Pons (tissue), 1 donor: ENCODE measurements around the gene MYH6.

Experiments used
- DNase-seq: peaks from one replicate; pipeline ENCODE4 v3.0.0-alpha.2; 2016; ENCODE audit warnings: low spot score

The MYH6 gene

GRCh38 chr14:23376482-23377197 lies 31.4 kb downstream of the MYH6 start, which contains the start of gene CMTM5:
TSS of gene CMTM5 (plus strand) at chr14:23377046. CDS start at chr14:23377252, 206 bp downstream.
- peak; percentile 97 for DNase-seq

DNA sequence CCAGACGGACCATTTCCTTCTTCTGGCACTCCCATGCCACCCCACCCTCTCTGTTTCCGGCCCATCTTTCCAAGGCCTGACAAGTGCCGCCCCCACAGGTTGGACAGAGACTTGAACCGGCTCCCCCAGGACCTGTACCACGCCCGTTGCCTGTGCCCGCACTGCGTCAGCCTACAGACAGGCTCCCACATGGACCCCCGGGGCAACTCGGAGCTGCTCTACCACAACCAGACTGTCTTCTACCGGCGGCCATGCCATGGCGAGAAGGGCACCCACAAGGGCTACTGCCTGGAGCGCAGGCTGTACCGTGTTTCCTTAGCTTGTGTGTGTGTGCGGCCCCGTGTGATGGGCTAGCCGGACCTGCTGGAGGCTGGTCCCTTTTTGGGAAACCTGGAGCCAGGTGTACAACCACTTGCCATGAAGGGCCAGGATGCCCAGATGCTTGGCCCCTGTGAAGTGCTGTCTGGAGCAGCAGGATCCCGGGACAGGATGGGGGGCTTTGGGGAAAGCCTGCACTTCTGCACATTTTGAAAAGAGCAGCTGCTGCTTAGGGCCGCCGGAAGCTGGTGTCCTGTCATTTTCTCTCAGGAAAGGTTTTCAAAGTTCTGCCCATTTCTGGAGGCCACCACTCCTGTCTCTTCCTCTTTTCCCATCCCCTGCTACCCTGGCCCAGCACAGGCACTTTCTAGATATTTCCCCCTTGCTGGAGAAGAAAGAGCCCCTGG lies 32.4 kb downstream of the MYH6 start:
- no peak for DNase-seq

GRCh38 chr14:23373041-23373440 lies 35.0 kb downstream of the MYH6 start:
- DNase-seq: no peak

DNA sequence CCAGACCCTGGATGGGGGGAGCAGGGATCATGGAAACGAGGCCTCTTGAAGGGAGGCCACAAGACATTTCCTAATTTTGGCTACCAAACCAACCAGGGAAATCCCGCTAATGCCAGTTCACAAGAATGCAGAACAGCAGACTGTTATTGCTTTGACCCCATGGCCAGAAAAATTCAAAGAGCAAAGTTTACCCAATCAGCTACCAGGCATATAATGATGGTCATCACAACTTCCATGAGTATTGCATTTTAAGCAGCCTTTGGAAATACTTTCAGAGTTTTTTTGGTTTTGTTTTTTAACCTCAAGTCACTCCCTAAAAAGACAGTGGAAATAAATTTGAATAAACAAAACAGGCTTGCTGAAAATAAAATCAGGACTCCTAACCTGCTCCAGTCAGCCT lies 35.6 kb downstream of the MYH6 start, which contains the start of gene IL25:
Gene IL25 (plus strand): TSS at position 301 of the 400 bp plus-strand sequence.
- no peak for DNase-seq

DNA sequence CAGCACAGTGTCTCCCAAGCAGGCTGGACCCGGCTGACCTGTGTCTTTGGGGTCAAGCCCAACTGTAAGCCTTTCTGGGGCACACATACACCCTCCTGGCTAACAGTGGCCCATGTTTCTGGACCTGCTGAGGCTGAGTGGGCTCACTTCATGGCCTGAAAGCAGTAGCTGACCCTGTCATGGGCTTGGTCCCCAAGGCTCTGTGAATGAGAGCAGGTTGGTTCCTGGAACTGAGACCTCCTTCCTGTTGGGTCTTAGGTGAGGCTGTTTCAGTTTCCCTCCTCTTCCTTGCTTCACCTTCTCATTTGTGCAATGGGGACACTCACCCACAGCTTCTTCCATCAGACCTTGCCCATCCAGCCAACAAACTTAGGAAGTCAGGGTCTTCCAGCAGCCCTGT lies 36.2 kb downstream of the MYH6 start:
- no peak for DNase-seq

- no peak for DNase-seq
These were observed 37.9 kb downstream of the MYH6 start for GRCh38 chr14:23370221-23370620.

DNA sequence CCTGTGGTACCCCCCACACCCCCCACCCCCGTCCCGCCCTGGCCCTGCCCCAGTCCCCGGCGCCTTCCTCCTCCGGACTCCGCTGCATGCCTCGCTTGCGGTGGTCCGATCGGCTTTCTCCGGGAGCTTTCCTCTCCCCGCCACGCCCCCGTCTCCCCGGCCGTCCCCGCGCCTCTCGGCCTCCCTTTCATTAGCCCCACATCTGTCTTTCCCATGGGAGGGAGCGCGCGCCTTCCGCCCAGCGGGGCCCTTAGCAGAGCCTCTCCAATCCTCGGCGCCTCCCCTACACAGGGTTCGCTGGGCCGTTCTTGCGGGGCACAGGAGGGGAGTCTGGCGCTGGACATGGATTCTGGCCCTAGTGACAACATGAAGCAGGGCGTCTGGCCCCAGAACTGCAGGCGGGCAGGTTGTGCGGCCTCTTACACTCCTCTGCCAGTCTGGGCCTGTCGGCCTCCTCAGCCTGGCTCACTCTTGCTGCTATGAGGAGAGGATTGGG lies 41.6 kb downstream of the MYH6 start:
- DNase-seq: peak; percentile 69

DNA sequence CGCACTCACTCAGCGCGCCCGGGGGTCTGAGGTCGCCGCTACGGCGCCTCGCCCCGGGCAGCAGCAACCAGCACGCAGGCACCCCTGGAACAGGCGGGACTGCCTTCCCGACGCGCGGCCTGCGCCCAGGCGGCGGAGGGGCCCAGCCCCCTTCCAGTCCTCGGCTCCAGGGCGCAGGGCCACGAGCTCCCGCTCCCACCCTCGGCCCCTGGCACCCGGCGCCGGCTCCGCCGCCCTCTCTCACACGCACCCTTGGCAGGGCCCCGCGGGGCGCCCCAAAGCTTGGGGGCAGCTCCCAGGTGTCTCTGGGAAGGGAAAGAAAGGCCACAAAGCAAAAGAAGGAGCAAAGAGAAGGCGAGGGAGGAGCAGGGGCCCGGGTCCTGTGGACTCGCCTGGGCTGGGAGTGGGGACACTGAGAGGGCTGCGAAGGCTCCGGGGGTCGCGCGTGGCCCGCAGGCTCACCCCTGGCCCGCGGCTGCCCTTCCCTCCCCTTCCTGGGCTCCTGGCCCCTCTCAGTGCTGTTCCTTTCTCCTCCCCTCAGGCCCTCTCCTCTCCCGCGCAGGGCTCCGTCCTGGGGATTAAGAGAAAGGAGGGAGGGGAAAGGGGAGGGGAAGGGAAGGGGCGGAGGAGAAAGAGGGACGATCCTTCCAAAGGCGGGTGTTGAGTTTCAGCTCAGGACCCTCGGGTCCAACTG lies 42.2 kb downstream of the MYH6 start:
- peak; percentile 86 for DNase-seq

- DNase-seq: no peak
These were observed 42.9 kb downstream of the MYH6 start, which contains the start of gene EFS for GRCh38 chr14:23365036-23365731. TSS of gene EFS (minus strand) at chr14:23365172. CDS start at chr14:23365025, 147 bp downstream.

- peak; percentile 92 for DNase-seq
These were observed 43.7 kb downstream of the MYH6 start for GRCh38 chr14:23364164-23365035.

GRCh38 chr14:23362200-23362599 lies 45.9 kb downstream of the MYH6 start:
- peak; percentile 39 for DNase-seq

DNA sequence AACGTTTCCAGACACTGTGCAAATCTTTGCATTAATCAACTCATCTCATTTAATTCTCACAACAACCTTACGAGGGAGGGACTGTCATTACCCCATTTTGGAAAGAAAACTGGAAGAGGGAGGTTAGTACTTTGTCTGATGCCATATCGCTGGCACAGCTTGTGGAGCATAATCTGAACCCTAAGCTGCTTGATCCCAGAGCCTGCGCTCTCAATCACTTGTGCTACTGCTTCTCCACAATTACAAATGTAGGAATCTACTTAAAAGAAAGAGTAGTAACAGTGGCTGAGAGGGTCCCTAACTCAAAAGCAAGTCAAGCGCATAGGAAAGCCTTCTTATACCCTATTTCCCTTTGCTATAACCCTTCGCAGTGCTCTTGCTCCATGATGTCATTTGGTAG lies 46.3 kb downstream of the MYH6 start:
- no peak for DNase-seq

DNA sequence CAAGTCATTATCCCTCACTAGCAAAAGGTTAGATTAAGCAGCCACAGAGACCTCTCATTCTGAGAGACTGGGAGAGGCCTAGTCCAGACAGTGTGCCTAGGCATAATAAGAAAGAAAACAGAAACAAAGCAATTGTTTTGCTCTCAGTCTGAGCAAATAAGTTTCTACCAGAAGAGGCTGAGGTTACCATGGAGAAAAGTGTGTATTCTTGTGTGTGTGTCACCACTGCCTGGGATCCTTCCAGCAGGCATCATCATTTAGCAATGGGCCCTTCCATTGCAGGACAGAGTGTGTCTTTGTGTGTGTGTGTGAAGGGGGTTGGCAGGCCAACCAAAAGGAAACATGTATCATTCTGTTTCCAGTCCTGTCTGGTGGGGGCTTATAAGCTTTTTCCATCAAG lies 46.8 kb downstream of the MYH6 start:
- DNase-seq: peak; percentile 85

DNA sequence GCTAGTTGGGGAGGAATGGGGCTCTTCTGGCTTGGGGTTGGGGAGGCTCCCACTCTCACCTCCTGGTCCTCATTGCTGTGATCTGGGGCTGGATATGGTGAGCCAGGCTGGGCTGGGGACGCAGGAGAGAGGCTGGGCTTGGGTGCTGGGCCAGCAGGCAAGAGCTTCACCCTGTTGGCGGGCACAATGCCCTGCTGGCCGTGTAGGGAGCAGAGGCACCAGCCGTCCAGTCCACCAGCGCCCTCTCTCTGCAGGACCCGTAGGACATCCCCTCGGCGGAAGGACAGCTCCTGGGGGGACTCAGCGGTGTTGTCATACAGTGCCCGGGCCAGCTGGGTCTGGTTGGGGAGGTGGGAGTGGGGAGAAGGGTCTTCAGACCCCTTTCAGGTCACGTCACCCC lies 47.6 kb downstream of the MYH6 start:
- DNase-seq: peak; percentile 85

- no peak for DNase-seq
These were observed 48.2 kb downstream of the MYH6 start for GRCh38 chr14:23359722-23360447.

GRCh38 chr14:23359167-23359626 lies 48.9 kb downstream of the MYH6 start:
- DNase-seq: no peak

GRCh38 chr14:23358553-23359166 lies 49.4 kb downstream of the MYH6 start:
- no peak for DNase-seq

DNA sequence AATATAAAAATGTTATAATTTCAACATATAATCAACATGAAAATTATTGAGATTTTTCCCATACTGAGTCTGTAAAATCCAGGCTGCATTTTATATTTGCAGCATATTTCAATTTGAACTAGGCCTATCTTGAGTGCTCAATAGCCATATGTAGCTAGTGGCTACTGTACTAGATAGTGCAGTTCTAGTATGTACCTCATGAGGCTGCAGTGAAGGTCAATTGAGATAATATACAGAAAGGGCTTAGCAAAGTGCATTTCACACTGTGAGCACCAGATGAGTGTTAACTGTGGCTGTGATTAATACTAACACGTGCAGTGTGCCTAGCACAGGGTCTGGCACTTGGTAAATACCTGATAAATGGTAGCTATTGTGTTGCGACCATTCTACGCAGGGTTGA lies 50.0 kb downstream of the MYH6 start:
- DNase-seq: no peak

DNA sequence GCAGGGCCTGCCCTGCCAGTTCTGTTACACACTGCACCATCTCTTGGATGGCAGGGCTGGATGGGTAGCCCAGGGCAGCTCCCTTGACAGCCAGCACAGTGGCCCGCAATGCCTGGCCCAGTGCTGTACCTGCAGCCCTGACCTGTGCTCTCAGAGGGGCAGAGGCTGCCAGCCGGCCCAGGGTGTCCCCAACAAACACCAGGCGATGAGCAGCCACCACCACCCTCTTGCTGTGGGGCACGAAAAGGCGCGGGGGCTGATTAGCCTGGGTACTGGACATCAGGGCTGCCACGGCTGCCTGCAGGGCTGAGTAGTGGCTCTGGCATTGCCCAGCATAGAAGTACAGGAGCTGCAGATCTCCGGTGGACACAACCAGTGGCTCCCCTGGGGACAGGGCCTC lies 50.8 kb downstream of the MYH6 start:
- DNase-seq: no peak

GRCh38 chr14:23356662-23357061 lies 51.4 kb downstream of the MYH6 start:
- DNase-seq: no peak
